BLaER1 (cell line): ENCODE results near the gene CPEB4.

ENCODE experiments used
- H3K27ac ChIP-seq: shearing (Covaris generic); formaldehyde crosslinking; 2 replicates; pipeline ENCODE4 v1.8.1; 2022
- H3K27me3 ChIP-seq: shearing (Covaris generic); formaldehyde crosslinking; 2 replicates; pipeline ENCODE4 v1.8.1; 2022
- H3K36me3 ChIP-seq: shearing (Covaris generic); formaldehyde crosslinking; 2 replicates; pipeline ENCODE4 v1.8.1; 2022
- H3K4me1 ChIP-seq: shearing (Covaris generic); formaldehyde crosslinking; 2 replicates; pipeline ENCODE4 v1.8.1; 2022
- H3K4me2 ChIP-seq: shearing (Covaris generic); formaldehyde crosslinking; 2 replicates; pipeline ENCODE4 v1.8.1; 2022
- H3K4me3 ChIP-seq: shearing (Covaris generic); formaldehyde crosslinking; 2 replicates; pipeline ENCODE4 v1.8.1; 2022
- H3K9ac ChIP-seq: shearing (Covaris generic); formaldehyde crosslinking; 2 replicates; pipeline ENCODE4 v1.8.1; 2022
- H3K9me3 ChIP-seq: shearing (Covaris generic); formaldehyde crosslinking; 2 replicates; pipeline ENCODE4 v1.8.1; 2022
- H4K20me1 ChIP-seq: shearing (Covaris generic); formaldehyde crosslinking; 2 replicates; pipeline ENCODE4 v1.8.1; 2022
- Cebpa-rat ChIP-seq: shearing (Covaris generic); IDR thresholded peaks from 2 replicates; pipeline ENCODE4 v1.8.1; 2022

CPEB4 gene

GRCh38 chr5:173941102-173941501 lies 53.0 kb downstream of the CPEB4 start:
- Histone ChIP-seq H3K9ac (no peak overlapping the region), H3K27me3 (no peaks in the 10 kb centered on the region), H3K9me3 (no peaks in the 10 kb centered on the region), H3K27ac (no peak overlapping the region), H3K4me2 (no peak overlapping the region), H3K4me1 (no peaks in the 10 kb centered on the region), H3K36me3 (peaks cover 7% of the 10 kb centered on the region; the same call in 1 of the 2 replicates), H3K4me3 (no peak overlapping the region), H4K20me1 (no peaks in the 10 kb centered on the region)
- no peak for TF ChIP-seq Cebpa-rat

GRCh38 chr5:173941758-173942401 lies 53.7 kb downstream of the CPEB4 start:
- H3K27ac ChIP-seq = no peak overlapping the region
- H3K4me2 ChIP-seq = no peak overlapping the region
- H3K4me1 ChIP-seq = no peaks in the 10 kb centered on the region
- no peak overlapping the region for H3K9ac ChIP-seq
- H3K36me3 ChIP-seq = peaks cover 14% of the 10 kb centered on the region; the same call in 1 of the 2 replicates
- no peak for TF ChIP-seq Cebpa-rat
- no peaks in the 10 kb centered on the region for H3K27me3 ChIP-seq
- no peaks in the 10 kb centered on the region for H4K20me1 ChIP-seq
- no peak overlapping the region for H3K4me3 ChIP-seq
- no peaks in the 10 kb centered on the region for H3K9me3 ChIP-seq

- H3K36me3 ChIP-seq = peaks cover 14% of the 10 kb centered on the region; the same call in 1 of the 2 replicates
- H3K4me2 ChIP-seq = no peak overlapping the region
- no peaks in the 10 kb centered on the region for H3K9me3 ChIP-seq
- H3K27me3 ChIP-seq = no peaks in the 10 kb centered on the region
- no peaks in the 10 kb centered on the region for H4K20me1 ChIP-seq
- no peak for TF ChIP-seq Cebpa-rat
- H3K27ac ChIP-seq = no peak overlapping the region
- no peak overlapping the region for H3K9ac ChIP-seq
- H3K4me3 ChIP-seq = no peak overlapping the region
- H3K4me1 ChIP-seq = no peaks in the 10 kb centered on the region
These were observed 56.4 kb downstream of the CPEB4 start for GRCh38 chr5:173944511-173944910.

GRCh38 chr5:173945160-173945559 lies 57.0 kb downstream of the CPEB4 start:
- Histone ChIP-seq H3K9ac (no peak overlapping the region), H3K9me3 (no peaks in the 10 kb centered on the region), H4K20me1 (no peaks in the 10 kb centered on the region), H3K4me2 (no peak overlapping the region), H3K27me3 (no peaks in the 10 kb centered on the region), H3K36me3 (peaks cover 19% of the 10 kb centered on the region; the same call in 1 of the 2 replicates), H3K4me1 (no peaks in the 10 kb centered on the region), H3K4me3 (no peak overlapping the region), H3K27ac (no peak overlapping the region)
- no peak for TF ChIP-seq Cebpa-rat

GRCh38 chr5:173946323-173946722 lies 58.2 kb downstream of the CPEB4 start:
- no peak overlapping the region for H3K4me2 ChIP-seq
- no peaks in the 10 kb centered on the region for H3K27me3 ChIP-seq
- H3K36me3 ChIP-seq = peaks cover 27% of the 10 kb centered on the region
- no peaks in the 10 kb centered on the region for H4K20me1 ChIP-seq
- H3K27ac ChIP-seq = no peak overlapping the region
- no peaks in the 10 kb centered on the region for H3K4me1 ChIP-seq
- no peak for TF ChIP-seq Cebpa-rat
- H3K4me3 ChIP-seq = no peak overlapping the region
- no peak overlapping the region for H3K9ac ChIP-seq
- H3K9me3 ChIP-seq = no peaks in the 10 kb centered on the region

GRCh38 chr5:173950829-173951228 lies 62.7 kb downstream of the CPEB4 start:
- Histone ChIP-seq H3K9me3 (no peaks in the 10 kb centered on the region), H3K4me2 (no peak overlapping the region), H3K27me3 (no peaks in the 10 kb centered on the region), H3K36me3 (peaks cover 52% of the 10 kb centered on the region), H4K20me1 (no peaks in the 10 kb centered on the region), H3K9ac (no peak overlapping the region), H3K27ac (no peak overlapping the region), H3K4me3 (no peak overlapping the region), H3K4me1 (no peaks in the 10 kb centered on the region)
- no peak for TF ChIP-seq Cebpa-rat

- H3K4me3 ChIP-seq = no peak overlapping the region
- H4K20me1 ChIP-seq = no peaks in the 10 kb centered on the region
- H3K27ac ChIP-seq = no peak overlapping the region
- peaks cover 46% of the 10 kb centered on the region for H3K36me3 ChIP-seq
- H3K27me3 ChIP-seq = no peaks in the 10 kb centered on the region
- H3K9ac ChIP-seq = no peak overlapping the region
- H3K4me2 ChIP-seq = no peak overlapping the region
- no peak for TF ChIP-seq Cebpa-rat
- H3K9me3 ChIP-seq = no peaks in the 10 kb centered on the region
- no peaks in the 10 kb centered on the region for H3K4me1 ChIP-seq
These were observed 65.5 kb downstream of the CPEB4 start for GRCh38 chr5:173953528-173954090.

GRCh38 chr5:173954671-173955521 lies 66.7 kb downstream of the CPEB4 start:
- no peak overlapping the region for H3K4me2 ChIP-seq
- peaks cover 43% of the 10 kb centered on the region for H3K36me3 ChIP-seq
- H3K4me3 ChIP-seq = no peak overlapping the region
- H3K9me3 ChIP-seq = no peaks in the 10 kb centered on the region
- no peaks in the 10 kb centered on the region for H3K27me3 ChIP-seq
- no peak for TF ChIP-seq Cebpa-rat
- H3K4me1 ChIP-seq = no peaks in the 10 kb centered on the region
- no peak overlapping the region for H3K9ac ChIP-seq
- no peaks in the 10 kb centered on the region for H4K20me1 ChIP-seq
- no peak overlapping the region for H3K27ac ChIP-seq

- Histone ChIP-seq H3K27ac (no peak overlapping the region), H3K9me3 (no peaks in the 10 kb centered on the region), H3K4me3 (no peak overlapping the region), H3K27me3 (no peaks in the 10 kb centered on the region), H3K4me2 (no peak overlapping the region), H4K20me1 (no peaks in the 10 kb centered on the region), H3K9ac (no peak overlapping the region), H3K36me3 (no peaks in the 10 kb centered on the region), H3K4me1 (peaks cover 5% of the 10 kb centered on the region; the same call in 1 of the 2 replicates)
- TF ChIP-seq Cebpa-rat = no peak
These were observed 72.8 kb downstream of the CPEB4 start for GRCh38 chr5:173960986-173961385.

GRCh38 chr5:173961418-173961817 lies 73.3 kb downstream of the CPEB4 start:
- Histone ChIP-seq H4K20me1 (no peaks in the 10 kb centered on the region), H3K9ac (no peak overlapping the region), H3K4me3 (no peak overlapping the region), H3K4me2 (no peak overlapping the region), H3K27ac (no peak overlapping the region), H3K36me3 (no peaks in the 10 kb centered on the region), H3K27me3 (no peaks in the 10 kb centered on the region), H3K4me1 (peaks cover 7% of the 10 kb centered on the region), H3K9me3 (no peaks in the 10 kb centered on the region)
- no peak for TF ChIP-seq Cebpa-rat
